Measurements from ENCODE around the gene NAPSA.

- no peak for TF ChIP-seq POLR2AphosphoS5 (IDR thresholded peaks at IDR 0.05)
- TF ChIP-seq, protein P1, sequence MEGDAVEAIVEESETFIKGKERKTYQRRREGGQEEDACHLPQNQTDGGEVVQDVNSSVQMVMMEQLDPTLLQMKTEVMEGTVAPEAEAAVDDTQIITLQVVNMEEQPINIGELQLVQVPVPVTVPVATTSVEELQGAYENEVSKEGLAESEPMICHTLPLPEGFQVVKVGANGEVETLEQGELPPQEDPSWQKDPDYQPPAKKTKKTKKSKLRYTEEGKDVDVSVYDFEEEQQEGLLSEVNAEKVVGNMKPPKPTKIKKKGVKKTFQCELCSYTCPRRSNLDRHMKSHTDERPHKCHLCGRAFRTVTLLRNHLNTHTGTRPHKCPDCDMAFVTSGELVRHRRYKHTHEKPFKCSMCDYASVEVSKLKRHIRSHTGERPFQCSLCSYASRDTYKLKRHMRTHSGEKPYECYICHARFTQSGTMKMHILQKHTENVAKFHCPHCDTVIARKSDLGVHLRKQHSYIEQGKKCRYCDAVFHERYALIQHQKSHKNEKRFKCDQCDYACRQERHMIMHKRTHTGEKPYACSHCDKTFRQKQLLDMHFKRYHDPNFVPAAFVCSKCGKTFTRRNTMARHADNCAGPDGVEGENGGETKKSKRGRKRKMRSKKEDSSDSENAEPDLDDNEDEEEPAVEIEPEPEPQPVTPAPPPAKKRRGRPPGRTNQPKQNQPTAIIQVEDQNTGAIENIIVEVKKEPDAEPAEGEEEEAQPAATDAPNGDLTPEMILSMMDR (IDR thresholded peaks at IDR 0.05): no peak
- TF ChIP-seq EP300 (IDR thresholded peaks at IDR 0.05): no peak
Measured at GRCh38 chr19:50359328-50359818, 6.1 kb downstream of the NAPSA start.

Data from sigmoid colon (tissue), 4 donors.